Gastrocnemius medialis (tissue), 4 donors: ENCODE measurements around the gene VAV2. TPM values are rescaled to one million over a fixed set of nuclear protein-coding genes. Genes with fewer than 3 reads are reported as not detected.

Experiments
- ATAC-seq, 2 donors: fragments of 150-250 bp; one replicate each; pipeline ENCODE4 v1.9.1; 2016
- DNase-seq, 2 donors: peaks; one replicate each; pipeline ENCODE4 v3.0.0-alpha.2; 2019
- H3K27ac ChIP-seq, 4 donors: fragments of 200-600 bp; sonication (generic); 1 replicate in 1 of 4; 2 replicates in 3 of 4; pipeline ENCODE4 v1.5.1; 2016 to 2018; ENCODE audit warnings: mild to moderate bottlenecking in 2 of 4, moderate library complexity in 1 of 4
- H3K27me3 ChIP-seq, 3 donors: fragments of 200-600 bp; sonication (generic) in 2 of 3; 1 replicate in 1 of 3; 2 replicates in 2 of 3; pipeline versions ENCODE4 v1.5.1 to v1.6.0; 2016 to 2019; ENCODE audit warnings: mild to moderate bottlenecking in 1 of 3, moderate library complexity in 1 of 3
- H3K36me3 ChIP-seq, 2 donors: fragments of 200-600 bp; sonication (generic) in 1 of 2; one replicate each; pipeline ENCODE4 v1.5.1; 2017 to 2018
- H3K4me1 ChIP-seq, 2 donors: fragments of 200-600 bp; sonication (generic) in 1 of 2; one replicate each; pipeline ENCODE4 v1.5.1; 2016 to 2017; ENCODE audit warnings: mild to moderate bottlenecking in 2 of 2
- H3K4me3 ChIP-seq, 4 donors: fragments of 200-600 bp; sonication (generic) in 3 of 4; 1 replicate in 1 of 4; 2 replicates in 3 of 4; pipeline ENCODE4 v1.5.1; 2016 to 2019; ENCODE audit warnings: mild to moderate bottlenecking in 2 of 4
- H3K9me3 ChIP-seq, 3 donors: fragments of 200-600 bp; sonication (generic) in 2 of 3; 1 replicate in 1 of 3; 2 replicates in 2 of 3; pipeline ENCODE4 v1.5.1; 2016 to 2019
- CTCF ChIP-seq, 5 experiments: fragments of 450-650 bp in 3 of 5; fragments of 200-600 bp in 2 of 5; sonication (generic) in 2 of 5; IDR thresholded peaks in 4 of 5; conservative IDR thresholded peaks in 1 of 5; 1 replicate in 4 of 5; 2 replicates in 1 of 5; pipeline ENCODE4 v1.5.1; 2016 to 2019; ENCODE audit warnings: antibody characterized with exemption in 5 of 5, mild to moderate bottlenecking in 3 of 5, moderate library complexity in 3 of 5
- POLR2A ChIP-seq, 2 donors: fragments of 450-650 bp; IDR thresholded peaks; one replicate each; pipeline ENCODE4 v1.6.1; 2017; ENCODE audit warnings: antibody characterized with exemption in 2 of 2, mild to moderate bottlenecking in 2 of 2, moderate library complexity in 2 of 2
- in situ Hi-C, 4 donors: fragments of 200-750 bp; cut with MboI; loops; one replicate each; pipeline versions ENCODE4 v1.15.0 to v1.8.0; 2017; ENCODE audit warnings: low sequenced_read_pairs in 4 of 4
- intact Hi-C: fragments of 100-400 bp; cut with DNase I; formaldehyde crosslinking; loops from one replicate; pipeline ENCODE4 v1.15.1; 2023; ENCODE audit warnings: low total_unique reads
- total RNA-seq, 4 donors: library from RNA; depleted of rRNA; stranded (reverse); fragments of >200 nt; gene quantifications; one replicate each; pipeline versions ENCODE4 v1.1.0 to v1.2.3, GENCODE V29; 2016

Gene VAV2
- total RNA-seq, 4 donors from 2014 or later: 0.51 to 1.2 (median 0.97) TPM

- Histone ChIP-seq H3K27ac (peak overlapping the region in 1 of 4 donors; percentile 10), H3K4me1 (peaks cover 0 to 13% of the 10 kb centered on the region in 2 donors), H3K27me3 (no peaks in the 10 kb centered on the region), H3K36me3 (peaks cover 0 to 61% of the 10 kb centered on the region in 2 donors), H3K4me3 (no peak overlapping the region), H3K9me3 (no peaks in the 10 kb centered on the region)
- intact Hi-C loops (no loop called here), in situ Hi-C loops (no loop called here)
- TF ChIP-seq CTCF (IDR thresholded peaks at IDR 0.05 in 4 of 5, conservative IDR thresholded peaks at IDR 0.05 in 1 of 5) (no peak), POLR2A (IDR thresholded peaks at IDR 0.05) (no peak)
- DNase-seq: no peak
- ATAC-seq: no peak
Measured at GRCh38 chr9:134039386-134040175, 47.5 kb upstream of the VAV2 start.

- DNase-seq (no peak), ATAC-seq (no peak)
- Histone ChIP-seq H3K27ac (no peak overlapping the region), H3K4me3 (no peak overlapping the region), H3K9me3 (no peaks in the 10 kb centered on the region), H3K27me3 (no peaks in the 10 kb centered on the region), H3K36me3 (peaks cover 0 to 73% of the 10 kb centered on the region in 2 donors), H3K4me1 (peaks cover 0 to 13% of the 10 kb centered on the region in 2 donors)
- in situ Hi-C loops: no loop called here
- no peak for TF ChIP-seq CTCF (IDR thresholded peaks at IDR 0.05 in 4 of 5, conservative IDR thresholded peaks at IDR 0.05 in 1 of 5)
- TF ChIP-seq POLR2A (IDR thresholded peaks at IDR 0.05): no peak
- intact Hi-C loops: no loop called here
Measured at GRCh38 chr9:134037641-134038040, 45.5 kb upstream of the VAV2 start.

- intact Hi-C loops (no loop called here), in situ Hi-C loops (no loop called here)
- Histone ChIP-seq H3K9me3 (no peaks in the 10 kb centered on the region), H3K4me1 (peaks cover 0 to 11% of the 10 kb centered on the region in 2 donors), H3K4me3 (no peak overlapping the region), H3K36me3 (peaks cover 0 to 77% of the 10 kb centered on the region in 2 donors), H3K27me3 (no peaks in the 10 kb centered on the region), H3K27ac (no peak overlapping the region)
- DNase-seq (no peak), ATAC-seq (no peak)
- no peak for TF ChIP-seq CTCF (IDR thresholded peaks at IDR 0.05 in 4 of 5, conservative IDR thresholded peaks at IDR 0.05 in 1 of 5)
- TF ChIP-seq POLR2A (IDR thresholded peaks at IDR 0.05): no peak
Measured at GRCh38 chr9:134036130-134036529, 44.0 kb upstream of the VAV2 start.

GRCh38 chr9:134035041-134036039 is 43.2 kb upstream of the VAV2 start:
- ATAC-seq (no peak), DNase-seq (no peak)
- no peaks in the 10 kb centered on the region for H3K27me3 ChIP-seq
- TF ChIP-seq POLR2A (IDR thresholded peaks at IDR 0.05) (no peak), CTCF (IDR thresholded peaks at IDR 0.05 in 4 of 5, conservative IDR thresholded peaks at IDR 0.05 in 1 of 5) (no peak)
- no peaks in the 10 kb centered on the region for H3K9me3 ChIP-seq
- H3K4me1 ChIP-seq: peaks cover 0 to 8% of the 10 kb centered on the region in 2 donors
- no peak overlapping the region for H3K4me3 ChIP-seq
- intact Hi-C loops (no loop called here), in situ Hi-C loops (no loop called here)
- no peak overlapping the region for H3K27ac ChIP-seq
- peaks cover 0 to 77% of the 10 kb centered on the region in 2 donors for H3K36me3 ChIP-seq
